HT-29 (cell line): ENCODE data around the gene CMIP. TPM values are rescaled to one million over a fixed set of nuclear protein-coding genes. Genes with fewer than 3 reads are reported as not detected.

ENCODE experiments used
- DNase-seq: peaks from one replicate; pipeline ENCODE4 v3.0.0-alpha.2; 2015; ENCODE audit warnings: low spot score
- total RNA-seq: library from RNA; depleted of rRNA; stranded (reverse); fragments of >200 nt; shearing (Covaris generic); gene quantifications from 2 replicates; pipeline ENCODE4 v1.2.3, GENCODE V29; 2014

CMIP gene
- total RNA-seq, 1 experiment from 2014 or later = 24.7 TPM

GRCh38 chr16:81652798-81653505 lies 208.3 kb downstream of the CMIP start:
- no peak for DNase-seq

DNA sequence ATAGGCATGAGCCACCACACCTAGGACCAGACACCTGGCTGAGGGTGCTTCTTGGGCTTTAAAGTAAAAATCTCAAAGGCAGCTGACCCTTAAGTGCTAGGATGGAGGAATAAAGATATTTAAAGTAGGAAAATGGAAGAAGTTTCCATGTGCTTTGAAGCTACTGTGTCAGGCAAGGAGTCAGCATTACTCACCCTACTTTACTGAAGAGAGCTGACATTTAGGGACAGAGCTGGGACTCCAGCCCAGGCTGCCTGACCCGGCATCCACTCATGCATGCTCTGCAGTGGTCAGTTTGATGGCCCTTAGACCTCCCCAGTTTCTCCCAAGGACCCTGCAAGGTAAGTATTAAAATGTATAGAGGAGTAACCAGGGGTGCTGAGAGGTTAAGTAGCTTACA lies 209.7 kb downstream of the CMIP start:
- DNase-seq = no peak

GRCh38 chr16:81655469-81656162 lies 211.0 kb downstream of the CMIP start:
- DNase-seq = no peak

DNA sequence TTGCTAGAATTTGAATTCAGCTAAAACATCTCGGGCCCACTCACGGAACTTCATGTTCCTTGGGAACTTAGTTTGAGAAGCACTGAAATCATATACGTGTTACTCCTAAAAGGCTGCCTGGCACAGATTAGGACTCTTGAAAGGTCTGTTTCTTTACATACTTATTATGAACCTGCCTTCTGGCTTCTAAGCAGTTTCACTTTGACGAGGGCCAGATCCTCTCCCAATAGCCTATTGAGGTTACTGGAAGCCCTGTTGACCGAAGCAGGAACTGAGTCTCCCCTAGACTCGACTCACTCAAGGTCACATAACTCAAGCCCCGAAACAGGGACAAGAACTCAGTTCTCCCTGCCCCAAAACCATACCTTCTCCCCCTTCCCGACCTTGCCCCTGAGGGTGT lies 212.6 kb downstream of the CMIP start:
- no peak for DNase-seq

DNA sequence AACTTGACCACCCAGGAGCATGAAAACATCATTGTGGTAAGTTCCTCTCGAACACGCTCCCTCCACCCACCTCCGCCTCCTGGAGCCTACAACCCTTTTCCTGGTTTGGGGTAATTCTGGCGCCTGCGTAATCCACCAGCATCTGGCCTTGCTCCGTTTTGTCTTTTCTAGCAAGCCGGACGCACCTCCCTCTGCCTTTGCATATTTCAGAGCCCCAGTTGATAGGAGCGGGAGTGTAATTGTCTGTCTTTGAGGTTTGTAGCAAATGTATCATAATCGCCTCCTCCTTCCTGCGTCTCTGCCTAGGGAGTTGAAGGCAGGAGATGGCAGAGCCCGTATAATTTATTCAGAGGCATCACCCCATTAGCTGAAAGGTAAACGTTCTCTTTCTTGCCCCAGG lies 213.2 kb downstream of the CMIP start:
- DNase-seq = no peak

DNA sequence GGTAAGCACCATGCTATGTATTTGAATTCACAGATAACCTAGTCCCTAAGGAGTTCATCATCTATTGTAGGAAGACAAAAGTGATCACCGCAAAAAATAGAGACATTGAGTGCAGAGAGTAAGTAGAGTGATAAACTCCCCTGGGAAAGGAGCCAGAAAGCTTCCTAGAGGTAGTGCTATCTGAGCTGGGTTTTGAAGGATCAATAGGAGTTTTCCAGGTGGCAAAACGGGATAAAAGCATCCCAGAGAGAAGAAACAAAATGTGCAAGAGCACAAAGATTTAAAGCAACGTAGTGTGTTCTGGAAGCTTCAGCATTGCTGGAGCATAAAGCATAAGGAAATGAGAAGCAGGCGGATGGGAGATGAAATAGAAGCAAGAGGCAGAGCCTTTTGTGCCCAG lies 213.8 kb downstream of the CMIP start:
- DNase-seq = no peak

DNA sequence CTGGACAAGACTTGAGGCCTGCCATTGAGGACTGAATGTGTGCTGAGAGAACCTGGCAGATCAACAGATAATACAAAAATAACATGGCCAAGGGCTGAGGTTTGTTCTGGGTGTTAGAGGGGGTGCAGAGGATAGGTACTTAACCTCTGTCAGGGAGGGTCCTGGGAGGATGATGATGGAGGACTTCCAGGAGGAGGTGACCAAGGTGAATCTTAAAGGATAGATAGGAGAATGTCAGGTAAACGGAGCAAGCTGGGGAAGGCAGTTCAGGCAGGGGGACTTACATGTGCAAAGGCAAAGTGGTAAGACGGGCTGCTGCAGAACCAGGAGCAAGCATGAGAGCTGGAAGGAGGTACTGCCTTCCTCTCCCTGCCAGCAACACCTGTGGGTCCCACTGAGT lies 214.6 kb downstream of the CMIP start:
- DNase-seq = no peak

DNA sequence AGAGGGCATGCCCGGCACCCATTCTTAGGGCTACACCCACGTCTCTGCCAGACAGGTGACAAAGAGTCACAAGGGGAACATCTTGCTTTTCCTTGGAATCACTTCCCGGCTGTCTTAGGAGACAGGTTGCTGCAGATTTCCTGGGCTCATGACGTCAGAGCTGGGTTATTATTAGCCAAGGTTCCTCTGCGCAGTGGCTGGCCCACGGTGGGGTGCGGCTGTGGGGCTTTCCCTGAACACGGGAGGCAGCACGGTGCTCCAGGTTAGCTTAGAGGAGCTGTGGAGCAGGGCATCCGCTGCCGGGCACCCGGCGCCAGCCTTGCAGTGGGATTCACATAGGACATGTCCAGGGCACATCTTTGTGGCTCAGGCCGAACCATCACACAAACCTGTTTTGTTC lies 216.5 kb downstream of the CMIP start:
- no peak for DNase-seq

DNA sequence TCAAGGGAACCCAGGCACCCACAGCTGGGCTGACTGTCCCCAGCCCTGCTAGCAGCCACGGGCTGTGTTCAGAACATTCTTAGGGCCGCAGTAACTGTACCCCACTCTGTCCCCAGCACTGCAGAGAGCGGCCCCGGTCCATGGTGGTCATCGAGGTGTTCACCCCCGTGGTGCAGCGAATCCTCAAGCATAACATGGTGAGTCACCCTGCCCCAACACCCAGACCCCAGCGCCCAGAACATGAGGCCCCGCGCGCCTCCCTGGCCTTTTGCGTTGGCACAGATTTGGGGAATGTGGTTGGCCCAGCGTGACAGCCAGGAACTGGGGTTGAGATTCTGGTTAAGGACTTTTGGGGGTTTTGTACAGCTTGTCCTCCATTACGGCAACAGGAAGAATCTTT lies 219.5 kb downstream of the CMIP start:
- DNase-seq = no peak

- no peak for DNase-seq
Measured at GRCh38 chr16:81665588-81665987, 221.0 kb downstream of the CMIP start.

- DNase-seq = no peak
Measured at GRCh38 chr16:81666113-81666512, 221.5 kb downstream of the CMIP start.

DNA sequence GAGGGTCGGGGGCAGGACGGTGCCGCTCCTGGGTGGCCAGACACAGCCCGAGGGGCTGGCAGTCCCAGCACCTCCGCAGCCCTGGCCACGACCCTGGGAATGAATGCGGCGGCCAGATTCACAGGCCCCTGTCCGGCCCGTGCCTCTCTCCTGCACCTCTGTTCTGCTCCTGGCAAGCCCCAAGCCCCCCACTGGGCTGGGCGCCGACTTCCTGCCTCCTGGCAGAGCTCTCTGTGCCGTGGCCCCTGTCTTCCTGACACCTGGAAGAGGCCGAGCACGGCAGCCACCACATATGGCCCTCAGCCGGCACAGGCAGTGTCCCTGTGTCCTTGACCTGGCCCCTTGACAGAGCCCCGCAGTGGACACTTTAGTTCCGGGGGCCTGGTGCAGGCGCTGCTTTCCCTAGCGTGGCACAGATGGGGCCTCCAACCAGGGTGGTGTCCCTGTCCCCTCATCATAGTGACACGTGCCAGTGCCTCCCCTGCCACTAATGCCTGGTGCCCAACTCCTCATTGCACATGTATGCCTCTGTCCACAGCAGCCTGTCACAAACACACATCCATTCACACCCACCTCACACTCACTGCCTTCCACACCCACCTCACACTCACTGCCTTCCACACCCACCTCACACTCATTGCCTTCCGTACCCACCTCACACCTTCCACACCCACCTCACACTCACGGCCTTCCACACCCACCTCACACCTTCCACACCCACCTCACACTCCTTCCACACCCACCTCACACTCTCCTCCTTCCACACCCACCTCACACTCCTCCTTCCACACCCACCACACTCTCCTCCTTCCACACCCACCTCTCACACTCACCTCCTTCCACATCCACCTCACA lies 223.9 kb downstream of the CMIP start:
- DNase-seq = no peak

DNA sequence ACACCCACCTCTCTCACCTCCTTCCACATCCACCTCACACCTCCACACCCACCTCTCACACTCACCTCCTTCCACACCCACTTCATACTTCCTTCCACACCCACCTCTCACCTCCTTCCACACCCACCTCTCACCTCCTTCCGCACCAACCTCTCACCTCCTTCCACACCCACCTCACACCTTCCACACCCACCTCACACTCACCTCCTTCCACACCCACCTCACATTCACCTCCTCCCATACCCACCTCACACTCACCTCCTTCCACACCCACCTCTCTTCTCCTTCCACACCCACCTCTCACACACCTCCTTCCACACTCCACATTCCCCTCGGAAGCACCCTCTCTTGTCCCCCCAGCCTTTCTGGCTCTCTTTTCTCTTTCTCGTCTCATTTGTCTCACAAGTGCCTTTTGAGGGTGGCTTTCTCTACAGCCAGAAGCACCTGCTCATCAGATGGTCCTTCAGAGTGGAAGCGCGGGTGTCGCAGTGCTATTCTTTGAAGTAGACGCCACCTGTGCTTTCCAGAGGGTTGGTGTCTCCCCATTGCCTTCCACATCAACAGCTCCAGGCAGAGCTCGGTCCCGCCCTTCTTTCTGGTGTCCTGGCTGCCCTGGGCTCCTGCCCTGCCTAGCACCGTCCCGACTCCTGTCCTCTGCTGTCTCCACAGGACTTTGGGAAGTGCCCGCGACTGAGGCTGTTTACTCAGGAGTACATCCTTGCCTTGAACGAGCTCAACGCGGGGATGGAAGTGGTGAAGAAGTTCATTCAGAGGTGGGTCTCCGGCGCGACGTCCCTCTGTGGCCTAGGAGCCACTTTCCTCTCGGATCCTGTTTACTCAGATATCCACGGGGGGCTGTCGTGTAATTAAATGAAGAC lies 225.1 kb downstream of the CMIP start:
- DNase-seq = no peak

DNA sequence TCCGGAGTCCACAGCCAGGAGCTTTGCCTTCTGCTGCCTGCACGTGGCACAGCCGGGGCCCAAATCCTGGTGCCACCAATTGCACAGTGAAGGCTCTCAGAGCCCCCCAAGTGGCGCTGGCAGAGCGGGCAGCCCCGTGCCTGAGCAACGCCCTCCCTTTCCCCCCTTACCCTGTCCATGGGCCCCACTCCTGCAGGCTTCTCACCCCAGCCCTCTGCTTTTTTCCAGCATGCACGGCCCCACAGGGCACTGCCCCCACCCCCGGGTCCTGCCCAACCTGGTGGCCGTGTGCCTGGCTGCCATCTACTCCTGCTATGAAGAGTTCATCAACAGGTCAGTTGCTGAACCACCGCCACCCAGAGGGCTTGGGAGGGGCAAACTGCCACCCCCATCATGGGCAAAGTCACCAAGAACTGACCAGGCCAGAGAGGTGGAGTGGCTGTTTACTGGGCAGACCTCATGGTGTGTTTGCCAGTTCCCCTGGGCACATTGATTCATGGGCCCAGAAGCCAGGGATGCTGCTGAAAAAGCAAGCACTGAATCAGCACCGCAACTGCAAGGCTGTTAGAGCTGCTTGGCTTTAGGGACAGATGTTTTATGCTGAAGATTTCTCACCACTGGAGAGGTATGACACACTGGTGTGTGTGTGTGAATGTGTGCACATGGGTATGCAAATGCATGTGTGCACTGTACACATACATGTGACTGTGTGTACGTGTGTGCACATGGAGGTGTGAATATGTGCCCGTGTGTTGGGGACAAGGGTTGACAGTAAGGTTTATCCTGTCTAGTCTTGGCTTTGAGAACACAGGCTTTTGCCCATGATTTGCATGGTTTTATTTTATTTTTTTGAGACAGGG lies 227.4 kb downstream of the CMIP start:
- DNase-seq = no peak

GRCh38 chr16:81673432-81673831 lies 228.8 kb downstream of the CMIP start:
- no peak for DNase-seq

- DNase-seq = no peak
Measured at GRCh38 chr16:81675662-81676061, 231.1 kb downstream of the CMIP start.

DNA sequence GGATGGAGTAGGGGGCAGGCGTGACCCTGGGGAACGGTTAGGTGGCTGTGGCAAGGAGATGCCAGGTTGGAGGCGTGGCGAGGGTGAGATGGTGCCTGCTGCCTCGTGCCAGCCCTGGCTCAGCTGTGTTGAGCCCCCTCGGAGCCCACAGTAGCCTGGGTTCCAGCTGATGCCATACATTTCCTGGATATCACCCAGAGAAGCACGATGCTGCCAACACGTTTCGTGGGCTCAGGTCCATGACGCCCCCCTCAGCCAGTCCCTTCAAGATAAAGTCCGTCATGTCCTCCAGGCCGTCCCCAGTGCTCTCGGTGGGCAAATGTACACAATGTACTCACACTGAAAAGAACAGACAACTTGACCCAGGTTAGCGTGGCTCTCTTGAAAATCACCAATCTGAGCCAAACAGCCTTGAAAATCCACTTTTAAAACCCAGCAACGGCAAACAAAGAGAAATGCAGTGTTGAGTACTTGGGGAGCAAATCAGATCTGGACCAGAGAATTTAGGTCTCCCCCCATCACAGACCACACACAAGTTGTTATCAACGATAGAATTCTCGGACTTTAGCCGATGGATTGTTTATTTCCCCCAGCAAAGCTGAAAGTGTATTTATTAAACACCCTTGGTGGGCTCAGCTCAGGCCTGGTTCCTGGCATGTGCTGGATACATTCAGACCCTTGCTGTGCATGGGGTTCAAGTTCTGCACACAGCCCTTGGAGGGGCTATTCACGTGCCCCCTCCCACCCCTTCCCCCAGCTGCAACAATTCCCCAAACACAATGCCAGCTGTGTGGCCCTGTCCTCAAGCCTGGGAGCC lies 231.7 kb downstream of the CMIP start:
- DNase-seq = no peak

- no peak for DNase-seq
Measured at GRCh38 chr16:81676883-81677737, 232.5 kb downstream of the CMIP start.
